T-cell (primary cell): ENCODE results near the gene LRRC75A. TPM values are rescaled to one million over a fixed set of nuclear protein-coding genes. Genes with fewer than 3 reads are reported as not detected.

Source experiments
- ATAC-seq, 4 experiments: fragments of 200-7000 bp in 3 of 4; fragments of 150-1000 bp in 1 of 4; cut with Tn5 transposase; replicated peaks in 1 of 4; 1 replicate in 3 of 4; 2 replicates in 1 of 4; pipeline ENCODE4 v1.10.0; 2021; ENCODE audit warnings: moderate library complexity in 3 of 4, mild to moderate bottlenecking in 2 of 4, moderate number of reproducible peaks in 1 of 4
- CTCF ChIA-PET, 2 donors: fragments of 300-600 bp; sonication (Branson Sonifier 250); formaldehyde crosslinking; loops; one replicate each; lab custom pipeline; 2022; ENCODE audit warnings: antibody characterized with exemption in 2 of 2; lab: Charles Lee
- POLR2A ChIA-PET, 2 donors: fragments of 300-600 bp; sonication (Branson Sonifier 250); formaldehyde crosslinking; loops; one replicate each; lab custom pipeline; 2022; ENCODE audit warnings: antibody characterized with exemption in 2 of 2; lab: Charles Lee
- DNase-seq, 35 experiments: peaks; one replicate each; pipeline versions ENCODE4 v3.0.0 to v3.0.0-alpha.2; 2013 to 2023
- H3K27ac ChIP-seq: one replicate; pipeline ENCODE4 v1.5.1; 2013; ENCODE audit warnings: low read length
- H3K27me3 ChIP-seq, 2 experiments: replicated peaks in 1 of 2; 1 replicate in 1 of 2; 2 replicates in 1 of 2; pipeline versions ENCODE4 v1.6.1 to v1.7.0; 2013; ENCODE audit warnings: low read length in 1 of 2, mixed read lengths in 1 of 2; ENCODE audit not compliant: control insufficient read depth in 2 of 2, insufficient read depth in 2 of 2; ENCODE audit errors: extremely low read depth in 1 of 2
- H3K36me3 ChIP-seq, 2 donors: 1 replicate in 1 of 2; 2 replicates in 1 of 2; pipeline versions ENCODE4 v1.6.1 to v1.7.0; 2013; ENCODE audit warnings: low read length in 1 of 2; ENCODE audit not compliant: control insufficient read depth in 2 of 2, insufficient read depth in 1 of 2; ENCODE audit errors: extremely low read depth in 1 of 2
- H3K4me1 ChIP-seq, 2 experiments: 1 replicate in 1 of 2; 2 replicates in 1 of 2; pipeline versions ENCODE4 v1.6.1 to v1.7.0; 2013; ENCODE audit warnings: low read length in 2 of 2, mixed read lengths in 1 of 2; ENCODE audit not compliant: insufficient read depth in 2 of 2, control insufficient read depth in 1 of 2; ENCODE audit errors: extremely low read depth in 1 of 2
- H3K4me3 ChIP-seq, 2 donors: 1 replicate in 1 of 2; 2 replicates in 1 of 2; pipeline versions ENCODE4 v1.5.1 to v1.7.0; 2013; ENCODE audit warnings: mild to moderate bottlenecking in 2 of 2, low read length in 1 of 2, moderate library complexity in 1 of 2; ENCODE audit not compliant: control insufficient read depth in 1 of 2; ENCODE audit errors: extremely low read depth in 1 of 2
- H3K9me3 ChIP-seq: 2 replicates; pipeline ENCODE4 v1.7.0; 2013
- H3K27ac Mint-ChIP-seq, 2 donors: one replicate each; pipeline ENCODE4 v1.8.0; 2020 to 2021; ENCODE audit warnings: mild to moderate bottlenecking in 2 of 2, mixed read lengths in 2 of 2
- H3K27me3 Mint-ChIP-seq, 2 donors: one replicate each; pipeline ENCODE4 v1.8.0; 2021 to 2022; ENCODE audit warnings: mixed read lengths in 2 of 2
- H3K36me3 Mint-ChIP-seq: one replicate; pipeline ENCODE4 v1.8.0; 2021; ENCODE audit warnings: mixed read lengths
- H3K4me1 Mint-ChIP-seq, 3 donors: one replicate each; pipeline ENCODE4 v1.8.0; 2020 to 2022; ENCODE audit warnings: mixed read lengths in 3 of 3, mild to moderate bottlenecking in 1 of 3
- H3K4me3 Mint-ChIP-seq, 3 donors: one replicate each; pipeline ENCODE4 v1.8.0; 2020 to 2022; ENCODE audit warnings: mild to moderate bottlenecking in 3 of 3, mixed read lengths in 3 of 3, moderate library complexity in 3 of 3
- H3K9me3 Mint-ChIP-seq, 3 donors: one replicate each; pipeline ENCODE4 v1.8.0; 2020 to 2022; ENCODE audit warnings: mixed read lengths in 3 of 3
- WGBS: methylation state at CpG from one replicate; pipeline ENCODE4 v1.1.5; 2013; ENCODE audit warnings: missing lambda C conversion rate; ENCODE audit not compliant: insufficient coverage; 5-methylcytosine and 5-hydroxymethylcytosine counted together
- total RNA-seq, 35 experiments: library from RNA in 6 of 35; stranded (reverse) in 6 of 35; fragments of 120-200 nt in 1 of 35; gene quantifications; one replicate each; pipeline versions ENCODE4 v1.2.1 to v1.2.4 and lab custom pipeline; 2013 to 2026

LRRC75A gene
- total RNA-seq, 5 donors from 2014 or later (not counting 1 experiment from before 2014, with no cell fraction given), result 3.5 to 7.8 (median 5.4) TPM

GRCh38 chr17:16465861-16466338 lies 26.1 kb downstream of the LRRC75A start:
- H3K36me3 Mint-ChIP-seq, result no peaks in the 10 kb centered on the region
- Histone ChIP-seq H3K9me3 (no peaks in the 10 kb centered on the region), H3K27me3 (no peaks in the 10 kb centered on the region), H3K27ac (no peak overlapping the region), H3K4me3 (no peak overlapping the region), H3K4me1 (no peaks in the 10 kb centered on the region), H3K36me3 (no peaks in the 10 kb centered on the region)
- no peaks in the 10 kb centered on the region for H3K9me3 Mint-ChIP-seq
- POLR2A ChIA-PET, result no interaction called here
- DNase-seq, result no peak
- H3K27me3 Mint-ChIP-seq, result no peaks in the 10 kb centered on the region
- no peak for ATAC-seq
- 100% methylated on average over 1 of the region's 4 CpGs for WGBS
- H3K4me3 Mint-ChIP-seq, result no peak overlapping the region
- CTCF ChIA-PET, result no interaction called here
- no peak overlapping the region for H3K27ac Mint-ChIP-seq
- no peaks in the 10 kb centered on the region for H3K4me1 Mint-ChIP-seq

- Mint-ChIP-seq H3K4me3 (no peak overlapping the region), H3K9me3 (no peaks in the 10 kb centered on the region), H3K36me3 (no peaks in the 10 kb centered on the region), H3K27me3 (no peaks in the 10 kb centered on the region), H3K4me1 (peaks cover 0 to 1% (median under 1%) of the 10 kb centered on the region in 3 donors), H3K27ac (no peak overlapping the region)
- WGBS, result 100% methylated on average over 3 of the region's 3 CpGs
- Histone ChIP-seq H3K36me3 (no peaks in the 10 kb centered on the region), H3K27me3 (no peaks in the 10 kb centered on the region), H3K4me1 (no peaks in the 10 kb centered on the region), H3K27ac (no peak overlapping the region), H3K4me3 (no peak overlapping the region), H3K9me3 (no peaks in the 10 kb centered on the region)
- POLR2A ChIA-PET, result no interaction called here
- ATAC-seq (no peak), DNase-seq (no peak)
- CTCF ChIA-PET, result no interaction called here
Observed at GRCh38 chr17:16465052-16465312, 27.0 kb downstream of the LRRC75A start.

GRCh38 chr17:16464303-16465051 lies 27.5 kb downstream of the LRRC75A start:
- no peak overlapping the region for H3K4me3 Mint-ChIP-seq
- 86% methylated on average over 10 of the region's 12 CpGs for WGBS
- H3K36me3 ChIP-seq, result no peaks in the 10 kb centered on the region
- no peaks in the 10 kb centered on the region for H3K9me3 ChIP-seq
- no peak for DNase-seq
- H3K27ac ChIP-seq, result no peak overlapping the region
- H3K27me3 Mint-ChIP-seq, result no peaks in the 10 kb centered on the region
- H3K9me3 Mint-ChIP-seq, result no peaks in the 10 kb centered on the region
- H3K4me1 ChIP-seq, result no peaks in the 10 kb centered on the region
- no peaks in the 10 kb centered on the region for H3K27me3 ChIP-seq
- H3K4me1 Mint-ChIP-seq, result peaks cover 0 to 2% (median 2%) of the 10 kb centered on the region in 3 donors
- CTCF ChIA-PET, result no interaction called here
- no peak overlapping the region for H3K27ac Mint-ChIP-seq
- no peak overlapping the region for H3K4me3 ChIP-seq
- ATAC-seq, result no peak
- H3K36me3 Mint-ChIP-seq, result no peaks in the 10 kb centered on the region
- POLR2A ChIA-PET, result no interaction called here

- no peak overlapping the region for H3K4me3 ChIP-seq
- 94% methylated on average over 6 of the region's 13 CpGs for WGBS
- H3K27ac Mint-ChIP-seq, result no peak overlapping the region
- no peak overlapping the region for H3K4me3 Mint-ChIP-seq
- no peaks in the 10 kb centered on the region for H3K36me3 ChIP-seq
- DNase-seq (no peak), ATAC-seq (no peak)
- H3K9me3 Mint-ChIP-seq, result no peaks in the 10 kb centered on the region
- ChIA-PET POLR2A (no interaction called here), CTCF (no interaction called here)
- H3K27me3 ChIP-seq, result no peaks in the 10 kb centered on the region
- no peaks in the 10 kb centered on the region for H3K27me3 Mint-ChIP-seq
- H3K36me3 Mint-ChIP-seq, result peaks cover 6% of the 10 kb centered on the region
- peaks cover 0 to 2% (median 2%) of the 10 kb centered on the region in 3 donors for H3K4me1 Mint-ChIP-seq
- no peaks in the 10 kb centered on the region for H3K4me1 ChIP-seq
- H3K27ac ChIP-seq, result no peak overlapping the region
- H3K9me3 ChIP-seq, result no peaks in the 10 kb centered on the region
Observed at GRCh38 chr17:16463358-16464302, 28.4 kb downstream of the LRRC75A start.

- POLR2A ChIA-PET, result no interaction called here
- Histone ChIP-seq H3K27me3 (no peaks in the 10 kb centered on the region), H3K4me3 (no peak overlapping the region), H3K27ac (no peak overlapping the region), H3K36me3 (peaks cover 0 to 5% of the 10 kb centered on the region in 2 donors), H3K9me3 (no peaks in the 10 kb centered on the region), H3K4me1 (no peaks in the 10 kb centered on the region)
- Mint-ChIP-seq H3K27ac (no peak overlapping the region), H3K9me3 (no peaks in the 10 kb centered on the region), H3K27me3 (no peaks in the 10 kb centered on the region), H3K4me3 (no peak overlapping the region), H3K4me1 (peaks cover 0 to 2% (median 2%) of the 10 kb centered on the region in 3 donors), H3K36me3 (peaks cover 8% of the 10 kb centered on the region)
- CTCF ChIA-PET, result interaction anchor here in 1 of 2 donors (0.6 kb wide), 1 partner anchor 122 kb away, joined by 6 read pairs; no protein-coding TSS in a partner anchor
- ATAC-seq (no peak), DNase-seq (no peak)
- 94% methylated on average over 16 of the region's 20 CpGs for WGBS
Observed at GRCh38 chr17:16462070-16462864, 29.7 kb downstream of the LRRC75A start.

- H3K4me3 ChIP-seq, result no peak overlapping the region
- Mint-ChIP-seq H3K4me3 (no peak overlapping the region), H3K9me3 (no peaks in the 10 kb centered on the region), H3K27me3 (no peaks in the 10 kb centered on the region), H3K4me1 (peaks cover 0 to 2% (median 2%) of the 10 kb centered on the region in 3 donors), H3K36me3 (peaks cover 8% of the 10 kb centered on the region), H3K27ac (no peak overlapping the region)
- H3K27ac ChIP-seq, result no peak overlapping the region
- no CpG with 5 or more reads among the region's 3 CpGs for WGBS
- DNase-seq, result no peak
- ATAC-seq, result no peak
- H3K9me3 ChIP-seq, result no peaks in the 10 kb centered on the region
- H3K4me1 ChIP-seq, result no peaks in the 10 kb centered on the region
- H3K27me3 ChIP-seq, result no peaks in the 10 kb centered on the region
- H3K36me3 ChIP-seq, result peaks cover 0 to 5% of the 10 kb centered on the region in 2 donors
- POLR2A ChIA-PET, result no interaction called here
- CTCF ChIA-PET, result interaction anchor here in 1 of 2 donors (0.6 kb wide), 1 partner anchor 122 kb away, joined by 6 read pairs; no protein-coding TSS in a partner anchor
Observed at GRCh38 chr17:16461606-16461866, 30.5 kb downstream of the LRRC75A start.
